ENCODE data around the gene SMIM26. TPM values are rescaled to one million over a fixed set of nuclear protein-coding genes. Genes with fewer than 3 reads are reported as not detected.
A peak's percentile ranks its signal among the peaks of the same experiment; 100 is the strongest.

The SMIM26 gene
- total and polyA plus RNA-seq, 2 of the 13 experiments (the other 11 are each of a cell fraction or from before 2014, with no cell fraction given), result 214 to 249 TPM

GRCh38 chr20:18585134-18585533 lies 17.9 kb downstream of the SMIM26 start (continued):
- no peak for TF ChIP-seq RERE (CRISPR knock-in tag; IDR thresholded peaks at IDR 0.05; ENCODE audit: low read depth)
- no peak for TF ChIP-seq HNF4G (IDR thresholded peaks at IDR 0.05; ENCODE audit: borderline replicate concordance, low read depth, low read length)
- no peak for TF ChIP-seq HNF4G (CRISPR knock-in tag; IDR thresholded peaks at IDR 0.05; ENCODE audit: borderline replicate concordance, low read depth)
- 0 out of 2 replicates have a peak, but pooled peaks have one; percentile 13 for TF ChIP-seq ZNF614 (CRISPR knock-in tag; IDR thresholded peaks at IDR 0.05; ENCODE audit: borderline replicate concordance)
- peak; percentile 82 for TF ChIP-seq FOSL2 (CRISPR knock-in tag; IDR thresholded peaks at IDR 0.05)
- peak; percentile 70 for TF ChIP-seq ELF1 (CRISPR knock-in tag; IDR thresholded peaks at IDR 0.05)
- TF ChIP-seq ETV5 (CRISPR knock-in tag; IDR thresholded peaks at IDR 0.05; ENCODE audit: borderline replicate concordance), result no peak
- TF ChIP-seq MTERF4 (CRISPR knock-in tag; IDR thresholded peaks at IDR 0.05), result no peak
- TF ChIP-seq ELF3 (CRISPR knock-in tag; IDR thresholded peaks at IDR 0.05), result peak; percentile 99
- TF ChIP-seq ZMYM2 (CRISPR knock-in tag; IDR thresholded peaks at IDR 0.05), result no peak
- no peak for TF ChIP-seq MTF1 (CRISPR knock-in tag; IDR thresholded peaks at IDR 0.05)
- TF ChIP-seq GABPB1 (CRISPR knock-in tag; IDR thresholded peaks at IDR 0.05), result peak; percentile 31; the same call in 1 of the 2 replicates
- no peak for TF ChIP-seq ZNF7 (CRISPR knock-in tag; IDR thresholded peaks at IDR 0.05)
- TF ChIP-seq YY1 (IDR thresholded peaks at IDR 0.05; ENCODE audit: insufficient read depth, insufficient replicate concordance, low read depth, low read length), result no peak
- no peak for TF ChIP-seq SALL2 (CRISPR knock-in tag; IDR thresholded peaks at IDR 0.05)
- TF ChIP-seq CEBPB (IDR thresholded peaks at IDR 0.05; ENCODE audit: borderline replicate concordance, low read depth, low read length), result peak; percentile 94
- peak; percentile 60; the same call in 1 of the 2 replicates for TF ChIP-seq SP5 (CRISPR knock-in tag; IDR thresholded peaks at IDR 0.05; ENCODE audit: borderline replicate concordance, low read depth)
- no peak for TF ChIP-seq HMGXB4 (CRISPR knock-in tag; IDR thresholded peaks at IDR 0.05; ENCODE audit: borderline replicate concordance in 1 of 2, low read depth in 1 of 2)
- TF ChIP-seq ZNF431 (CRISPR knock-in tag; IDR thresholded peaks at IDR 0.05; ENCODE audit: borderline replicate concordance, low read depth), result no peak
- TF ChIP-seq NCOR1 (IDR thresholded peaks at IDR 0.05; ENCODE audit: borderline replicate concordance, low read length), result 0 out of 2 replicates have a peak, but pooled peaks have one; percentile 21
- no peak for TF ChIP-seq ZNF773 (CRISPR knock-in tag; IDR thresholded peaks at IDR 0.05; ENCODE audit: borderline replicate concordance)
- peak; percentile 82 to 100 for TF ChIP-seq ATF4 (CRISPR knock-in tag; IDR thresholded peaks at IDR 0.05)

All from HepG2 (cell line).